SU-DHL-6 (cell line): ENCODE results near the gene C5AR1.

Experiments used
- EZH2phosphoT487 ChIP-seq: fragments of 200-600 bp; sonication (generic), shearing (Covaris generic); conservative IDR thresholded peaks from 2 replicates; pipeline ENCODE4 v1.6.1; 2018; ENCODE audit warnings: mild to moderate bottlenecking, antibody characterized with exemption, low read length, moderate library complexity, mixed read lengths
- TF ChIP-seq, protein P1 (sequence below): fragments of 200-600 bp; sonication (generic); IDR thresholded peaks from one replicate; pipeline ENCODE4 v1.5.1; 2017; ENCODE audit warnings: antibody characterized with exemption, mild to moderate bottlenecking, low read length, moderate library complexity; ENCODE audit not compliant: insufficient read depth, poor library complexity, severe bottlenecking

DNA sequence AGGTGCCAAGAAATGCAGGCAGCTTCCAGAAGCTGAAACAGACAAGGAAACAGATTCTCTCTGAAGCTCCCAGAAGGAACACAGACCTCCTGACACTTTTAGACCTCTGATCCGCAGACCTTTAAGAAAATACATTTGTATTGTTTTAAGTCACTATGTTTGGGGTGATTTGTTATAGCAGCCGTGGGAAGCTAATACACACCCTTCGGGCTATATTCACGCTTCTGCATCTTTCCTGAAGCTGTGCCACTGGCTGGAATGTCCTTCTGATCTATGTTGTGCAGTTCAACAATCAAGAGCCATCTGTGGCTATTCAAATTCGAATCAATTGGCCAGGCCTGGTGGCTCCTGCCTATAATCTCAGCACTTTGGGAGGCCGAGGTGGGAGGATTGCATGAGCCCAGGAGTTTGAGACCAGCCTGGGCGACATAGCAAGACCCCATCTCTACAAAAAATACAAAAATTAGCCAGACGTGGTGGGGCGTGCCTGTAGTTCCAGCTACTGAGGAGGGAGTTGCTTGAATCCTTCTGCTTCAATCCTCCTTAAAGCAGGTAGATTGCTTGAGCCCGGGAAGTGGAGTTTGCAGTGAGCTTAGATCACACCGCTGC lies 33.6 kb downstream of the C5AR1 start:
- TF ChIP-seq, protein P1, sequence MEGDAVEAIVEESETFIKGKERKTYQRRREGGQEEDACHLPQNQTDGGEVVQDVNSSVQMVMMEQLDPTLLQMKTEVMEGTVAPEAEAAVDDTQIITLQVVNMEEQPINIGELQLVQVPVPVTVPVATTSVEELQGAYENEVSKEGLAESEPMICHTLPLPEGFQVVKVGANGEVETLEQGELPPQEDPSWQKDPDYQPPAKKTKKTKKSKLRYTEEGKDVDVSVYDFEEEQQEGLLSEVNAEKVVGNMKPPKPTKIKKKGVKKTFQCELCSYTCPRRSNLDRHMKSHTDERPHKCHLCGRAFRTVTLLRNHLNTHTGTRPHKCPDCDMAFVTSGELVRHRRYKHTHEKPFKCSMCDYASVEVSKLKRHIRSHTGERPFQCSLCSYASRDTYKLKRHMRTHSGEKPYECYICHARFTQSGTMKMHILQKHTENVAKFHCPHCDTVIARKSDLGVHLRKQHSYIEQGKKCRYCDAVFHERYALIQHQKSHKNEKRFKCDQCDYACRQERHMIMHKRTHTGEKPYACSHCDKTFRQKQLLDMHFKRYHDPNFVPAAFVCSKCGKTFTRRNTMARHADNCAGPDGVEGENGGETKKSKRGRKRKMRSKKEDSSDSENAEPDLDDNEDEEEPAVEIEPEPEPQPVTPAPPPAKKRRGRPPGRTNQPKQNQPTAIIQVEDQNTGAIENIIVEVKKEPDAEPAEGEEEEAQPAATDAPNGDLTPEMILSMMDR = no peak
- no peak for TF ChIP-seq EZH2phosphoT487
